Retinal pigment epithelial cell (primary cell): ENCODE measurements around the gene ACP4.
"Not testable (repeated sequence)": the region's sequence is repeated elsewhere in the genome, so short reads cannot be mapped to it uniquely, and the experiment has no call there.

ENCODE experiments used
- DNase-seq: peaks from one replicate; pipeline ENCODE4 v3.0.0-alpha.2; 2010; ENCODE audit warnings: low read depth
- H3K4me3 ChIP-seq: 2 replicates; pipeline ENCODE4 v1.5.1; 2011; ENCODE audit warnings: mild to moderate bottlenecking, low read length, control low read depth, moderate library complexity
- CTCF ChIP-seq: conservative IDR thresholded peaks from 2 replicates; pipeline ENCODE4 v1.5.1; 2011; ENCODE audit warnings: low read depth, low read length, control low read depth, inconsistent platforms

The ACP4 gene, protein sequence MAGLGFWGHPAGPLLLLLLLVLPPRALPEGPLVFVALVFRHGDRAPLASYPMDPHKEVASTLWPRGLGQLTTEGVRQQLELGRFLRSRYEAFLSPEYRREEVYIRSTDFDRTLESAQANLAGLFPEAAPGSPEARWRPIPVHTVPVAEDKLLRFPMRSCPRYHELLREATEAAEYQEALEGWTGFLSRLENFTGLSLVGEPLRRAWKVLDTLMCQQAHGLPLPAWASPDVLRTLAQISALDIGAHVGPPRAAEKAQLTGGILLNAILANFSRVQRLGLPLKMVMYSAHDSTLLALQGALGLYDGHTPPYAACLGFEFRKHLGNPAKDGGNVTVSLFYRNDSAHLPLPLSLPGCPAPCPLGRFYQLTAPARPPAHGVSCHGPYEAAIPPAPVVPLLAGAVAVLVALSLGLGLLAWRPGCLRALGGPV

GRCh38 chr19:50790396-50790795, at the start of gene ACP4:
TSS of gene ACP4 (plus strand) at chr19:50790415. CDS start at chr19:50790415, 0 bp downstream.
- no peak for DNase-seq
- no peak within 1 kb of the TSS for H3K4me3 ChIP-seq
- TF ChIP-seq CTCF, result no peak

DNA sequence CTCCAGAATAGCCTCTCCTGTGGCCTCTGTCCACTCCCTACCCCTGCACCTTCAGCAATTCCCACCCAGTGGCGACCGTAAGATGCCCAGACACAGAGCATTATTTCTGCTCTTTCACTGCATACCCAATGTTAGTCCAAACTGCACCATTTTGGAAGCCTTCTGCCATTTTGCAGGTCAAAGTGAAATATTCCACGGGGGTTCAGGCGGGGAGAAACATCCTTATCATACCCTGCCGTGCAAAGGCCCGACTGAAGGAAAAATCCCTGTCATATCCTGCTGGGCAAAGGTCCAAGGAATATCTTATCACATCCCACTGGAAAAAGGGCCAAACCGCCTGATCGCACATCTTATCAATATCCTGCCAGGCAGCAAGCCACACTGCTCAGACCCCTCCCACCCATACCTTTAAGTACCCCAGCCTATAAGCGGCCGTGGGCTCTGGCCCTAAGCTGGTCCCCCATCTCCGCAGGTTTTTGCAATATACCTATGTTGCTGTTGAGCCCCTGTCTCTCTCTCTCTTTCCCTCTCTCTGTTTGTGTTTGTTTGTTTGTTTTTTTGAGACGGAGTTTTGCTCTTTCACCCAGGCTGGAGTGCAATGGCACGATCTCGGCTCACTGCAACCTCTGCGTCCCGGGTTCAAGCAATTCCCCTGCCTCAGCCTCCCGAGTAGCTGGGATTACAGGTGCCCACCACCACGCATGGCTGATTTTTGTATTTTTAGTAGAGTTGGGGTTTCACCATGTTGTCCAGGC, 48.9 kb upstream of the ACP4 start:
- DNase-seq, result no peak
- TF ChIP-seq CTCF, result no peak

GRCh38 chr19:50743537-50743936, 46.7 kb upstream of the ACP4 start:
- no peak for TF ChIP-seq CTCF
- H3K4me3 ChIP-seq, result no peak overlapping the region
- no peak for DNase-seq

More for the DNA sequence above, 48.9 kb upstream of the ACP4 start:
- H3K4me3 ChIP-seq, result no peak overlapping the region

DNA sequence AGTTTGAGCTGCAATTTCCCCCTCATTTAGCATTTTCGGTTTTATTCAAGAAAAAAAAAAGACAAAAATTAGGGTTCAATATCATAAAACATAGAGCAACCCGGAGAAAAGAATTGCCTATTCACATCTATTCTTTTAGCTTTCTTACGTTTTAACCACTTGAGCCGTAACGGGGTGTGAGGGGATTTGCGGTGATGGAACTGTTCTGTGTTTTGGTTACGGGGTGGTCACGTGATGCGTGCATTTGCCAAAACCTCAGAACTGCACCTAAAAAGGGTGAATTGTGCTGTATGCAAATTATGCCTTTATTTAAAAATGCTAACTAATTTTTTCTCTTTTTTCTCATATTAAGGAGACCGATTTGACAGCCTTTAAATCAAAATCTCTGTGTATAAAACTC, 45.0 kb upstream of the ACP4 start:
- no peak for DNase-seq
- TF ChIP-seq CTCF, result no peak
- no peak overlapping the region for H3K4me3 ChIP-seq

DNA sequence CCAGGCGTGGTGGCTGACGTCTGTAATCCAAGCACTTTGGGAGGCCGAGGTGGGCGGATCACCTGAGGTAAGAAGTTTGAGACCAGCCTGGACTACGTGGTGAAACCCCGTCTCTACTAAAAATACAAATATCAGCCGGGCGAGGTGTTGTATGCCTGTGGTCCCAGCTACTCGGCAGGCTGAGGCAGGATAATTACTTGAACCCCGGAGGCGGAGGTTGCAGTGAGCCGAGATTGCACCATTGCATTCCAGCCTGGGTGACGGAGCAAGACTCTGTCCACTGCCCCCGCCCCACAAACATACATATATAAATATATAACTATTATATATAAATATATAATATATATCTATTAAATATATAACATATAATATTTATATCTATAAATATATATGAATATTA, 43.1 kb upstream of the ACP4 start:
- not testable (repeated sequence) for DNase-seq, H3K4me3 ChIP-seq

GRCh38 chr19:50749490-50749889, 40.7 kb upstream of the ACP4 start:
- no peak for DNase-seq
- H3K4me3 ChIP-seq, result no peak overlapping the region
- no peak for TF ChIP-seq CTCF

DNA sequence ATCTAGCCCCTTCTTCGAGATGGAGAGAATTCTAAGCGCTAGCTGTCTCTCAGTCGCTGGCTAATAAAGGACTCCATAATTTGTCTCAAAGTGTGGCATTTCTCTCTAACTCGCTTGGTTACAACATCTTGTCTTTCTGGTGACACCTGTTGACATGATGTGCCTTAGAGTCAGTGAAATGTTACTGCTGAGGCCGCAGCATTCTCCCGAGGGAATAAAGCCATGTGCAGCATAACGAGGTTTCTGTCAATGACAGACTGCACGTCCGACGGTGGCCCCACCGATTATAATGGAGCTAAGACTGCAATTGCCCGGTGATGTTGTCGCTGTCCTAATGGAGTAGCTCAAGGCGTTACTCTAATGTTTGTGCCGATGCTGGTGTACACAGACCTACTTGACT, 40.2 kb upstream of the ACP4 start:
- TF ChIP-seq CTCF, result no peak
- no peak for DNase-seq
- H3K4me3 ChIP-seq, result no peak overlapping the region
